GM19452 (cell line): ENCODE measurements around the gene ECM2.

ENCODE experiments used
- ATAC-seq: cut with Tn5 transposase; IDR thresholded peaks from one replicate; pipeline ENCODE4 v1.9.1; 2021; ENCODE audit not compliant: unreplicated experiment

The ECM2 gene

DNA sequence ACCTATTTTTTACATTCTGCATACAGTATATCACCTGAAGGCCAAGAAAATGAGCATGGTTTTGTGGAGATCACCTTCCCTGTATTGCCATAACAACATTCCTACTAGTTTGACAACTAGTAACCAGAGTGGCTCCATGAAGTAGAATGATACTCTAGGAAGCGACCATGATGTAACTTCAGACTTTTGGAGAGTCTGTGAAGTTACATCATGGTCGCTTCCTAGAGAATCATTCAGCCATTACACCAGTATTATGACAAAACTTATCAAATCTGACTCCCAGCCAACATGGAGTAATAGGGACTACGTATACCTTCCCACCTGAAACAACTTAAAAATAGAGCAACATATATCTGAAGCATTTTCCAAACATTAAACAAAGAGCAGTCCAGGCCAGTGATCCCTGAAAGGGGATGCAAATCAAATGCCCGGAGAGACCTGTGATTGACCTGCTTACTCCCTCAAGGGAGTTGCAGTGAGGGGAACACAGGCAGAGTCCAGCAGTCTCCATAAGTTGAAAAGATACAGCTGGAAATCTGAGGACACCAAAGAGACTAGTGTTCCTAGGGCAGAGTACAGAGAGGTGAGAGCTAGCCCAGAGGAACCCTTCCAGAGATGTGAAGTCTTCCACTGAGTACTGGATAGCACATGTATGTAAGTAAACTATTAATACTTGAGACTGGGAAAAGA lies 7.8 kb downstream of the ECM2 start:
- no peak for ATAC-seq

DNA sequence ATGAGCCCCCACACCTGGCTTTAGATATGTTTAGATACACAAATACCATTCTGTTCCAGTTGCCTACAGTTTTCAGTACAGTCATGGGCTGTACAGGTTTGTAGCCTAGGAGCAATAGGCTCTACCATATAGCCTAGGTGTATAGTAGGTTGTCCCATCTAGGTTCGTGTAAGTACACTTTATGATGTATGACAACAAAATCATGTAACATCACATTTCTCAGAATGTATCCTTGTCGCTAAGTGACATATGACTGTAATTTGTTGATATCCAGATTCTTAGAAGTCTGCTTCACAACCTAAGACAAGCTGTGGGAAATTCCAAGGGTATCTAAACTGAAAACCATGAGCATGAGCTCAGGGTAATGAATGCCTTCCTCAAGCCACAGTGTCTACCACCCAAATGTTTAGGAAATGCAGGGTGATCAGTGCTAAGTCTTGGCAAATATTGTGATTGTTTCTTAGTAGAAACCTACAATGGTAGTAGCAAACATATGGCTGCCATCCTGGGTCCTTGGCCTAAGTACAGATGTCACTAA lies 8.4 kb downstream of the ECM2 start:
- ATAC-seq, result no peak

DNA sequence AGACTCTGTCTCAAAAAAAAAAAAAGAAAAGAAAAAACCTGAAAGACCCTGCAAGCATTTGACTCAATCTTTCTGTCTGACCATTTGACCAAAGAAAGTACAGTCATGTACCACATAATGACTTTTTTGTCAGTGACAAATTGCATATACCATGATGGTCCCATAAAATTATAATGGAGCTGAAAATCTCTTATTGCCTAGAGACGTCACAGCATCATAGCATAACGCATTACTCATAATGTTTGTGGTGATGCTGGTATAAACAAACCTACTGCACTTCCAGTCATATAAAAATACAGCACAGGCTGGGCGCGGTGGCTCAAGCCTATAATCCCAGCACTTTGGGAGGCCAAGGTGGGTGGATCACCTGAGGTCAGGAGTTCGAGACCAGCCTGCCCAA lies 10.5 kb downstream of the ECM2 start:
- ATAC-seq, result no peak

DNA sequence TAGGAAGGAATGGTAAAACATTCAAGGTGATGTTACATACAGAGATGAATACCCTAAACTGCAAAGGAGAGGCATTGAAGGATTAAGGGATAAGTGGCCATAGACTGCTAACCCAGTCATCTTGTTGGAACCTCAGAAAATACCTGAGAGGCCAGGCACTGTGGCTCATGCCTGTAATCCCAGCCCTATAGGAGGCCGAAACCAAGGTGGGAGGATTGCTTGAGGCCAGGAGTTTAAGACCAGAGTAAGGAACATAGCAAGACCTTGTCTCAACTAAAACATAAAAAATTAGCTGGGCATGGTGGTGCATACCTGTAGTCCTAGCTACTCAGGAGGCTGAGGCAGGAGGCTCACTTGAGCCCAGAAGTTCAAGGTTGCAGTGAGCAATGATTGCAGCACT lies 10.9 kb downstream of the ECM2 start:
- ATAC-seq, result no peak

DNA sequence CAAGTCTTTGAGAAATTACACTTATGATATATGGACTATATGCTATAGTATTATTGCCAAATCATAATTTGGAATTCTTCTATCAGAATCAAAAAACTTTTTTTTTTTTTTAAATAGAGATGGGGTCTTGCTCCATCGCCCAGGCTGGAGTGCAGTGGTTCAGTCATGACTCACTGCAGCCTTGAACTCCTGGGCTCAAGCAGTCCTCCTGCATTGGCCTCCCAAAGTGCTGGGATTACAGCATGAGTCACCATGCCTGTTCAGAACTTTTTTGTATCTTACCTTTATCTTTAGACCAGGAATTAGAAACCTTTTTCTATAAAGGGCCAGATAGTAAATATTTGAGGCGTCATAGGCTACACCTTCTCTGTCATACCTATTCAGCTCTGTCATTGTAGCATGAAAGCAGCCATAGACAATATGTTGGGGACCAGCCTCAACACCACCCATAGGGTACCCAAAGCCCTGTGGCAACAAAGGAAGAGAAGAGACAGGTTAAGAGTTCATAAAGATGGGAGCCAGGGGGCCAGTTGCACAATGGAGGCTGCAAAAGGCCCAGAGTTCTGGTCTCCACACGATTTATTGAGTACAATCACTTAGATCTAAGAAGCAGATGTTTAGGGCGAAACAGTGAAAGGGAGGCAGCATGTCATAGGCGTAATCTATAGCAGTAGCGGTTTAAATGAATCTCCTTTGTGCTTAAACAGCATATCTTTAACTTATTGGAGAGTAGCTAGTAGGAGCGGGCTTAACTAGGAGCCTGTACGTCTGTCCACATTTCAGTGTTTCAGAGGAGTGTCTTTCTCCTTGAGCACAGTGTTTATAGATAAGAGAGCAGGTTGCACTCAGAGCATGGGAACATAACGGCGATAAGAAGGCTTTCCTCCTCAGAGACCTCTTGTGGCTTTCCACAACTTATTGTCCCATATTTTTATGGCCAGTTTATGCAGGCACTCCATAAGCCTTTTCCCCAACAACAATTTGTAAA lies 12.5 kb downstream of the ECM2 start:
- no peak for ATAC-seq

DNA sequence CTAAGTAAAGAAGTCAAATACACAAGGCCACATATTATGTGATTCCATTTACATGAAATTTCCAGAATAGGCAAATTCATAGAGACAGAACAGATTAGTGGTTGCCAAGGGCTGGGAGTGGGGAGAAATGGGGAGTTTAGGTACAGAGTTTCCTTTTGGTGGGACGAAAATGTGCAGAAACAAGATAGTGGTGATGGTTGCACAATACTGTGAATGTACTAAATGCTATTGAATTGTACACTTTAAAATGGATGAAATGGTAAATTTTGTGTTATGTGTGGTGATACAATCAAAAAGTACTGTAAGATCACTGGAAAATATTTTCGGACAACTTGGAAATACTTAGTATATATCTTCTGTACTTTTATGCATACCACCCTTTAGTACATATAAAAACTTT lies 15.0 kb downstream of the ECM2 start:
- ATAC-seq, result no peak

DNA sequence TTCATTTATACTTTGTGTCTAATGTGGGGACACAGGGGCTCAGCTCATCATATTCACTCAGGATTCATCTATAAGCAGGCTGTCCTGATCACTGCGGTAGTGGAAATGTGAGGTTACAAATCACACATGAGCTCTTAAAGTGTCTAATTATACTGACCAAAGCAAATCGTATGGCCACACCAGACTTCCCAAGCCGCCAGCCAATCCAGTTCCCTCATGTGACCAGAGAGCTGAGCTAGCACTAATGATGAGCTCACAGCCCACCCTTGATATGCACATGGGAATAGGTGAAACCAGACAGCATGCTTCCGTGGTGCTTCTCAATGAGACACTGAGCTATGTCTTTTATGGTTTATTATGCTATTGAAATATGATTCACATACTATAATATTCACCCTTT lies 17.6 kb downstream of the ECM2 start:
- no peak for ATAC-seq

DNA sequence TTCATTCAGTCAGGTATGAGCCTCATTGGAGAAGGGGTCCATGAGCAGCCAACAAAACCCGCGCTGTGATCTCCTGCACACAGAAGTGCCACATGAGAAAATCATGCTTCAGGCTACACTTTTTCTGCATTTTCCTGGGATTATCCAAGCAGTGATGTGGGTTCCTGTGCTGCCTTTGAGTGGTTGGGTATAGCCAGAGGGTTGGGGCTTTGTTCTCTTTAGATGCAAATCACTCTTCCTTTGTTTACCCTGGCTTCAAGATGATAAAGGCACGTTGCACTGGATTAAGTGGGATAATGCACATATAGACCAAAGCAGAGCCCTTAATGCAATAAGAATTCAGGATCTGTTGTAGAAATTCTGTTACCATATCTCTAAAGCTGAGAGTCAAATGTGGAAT lies 18.7 kb downstream of the ECM2 start:
- ATAC-seq, result no peak

DNA sequence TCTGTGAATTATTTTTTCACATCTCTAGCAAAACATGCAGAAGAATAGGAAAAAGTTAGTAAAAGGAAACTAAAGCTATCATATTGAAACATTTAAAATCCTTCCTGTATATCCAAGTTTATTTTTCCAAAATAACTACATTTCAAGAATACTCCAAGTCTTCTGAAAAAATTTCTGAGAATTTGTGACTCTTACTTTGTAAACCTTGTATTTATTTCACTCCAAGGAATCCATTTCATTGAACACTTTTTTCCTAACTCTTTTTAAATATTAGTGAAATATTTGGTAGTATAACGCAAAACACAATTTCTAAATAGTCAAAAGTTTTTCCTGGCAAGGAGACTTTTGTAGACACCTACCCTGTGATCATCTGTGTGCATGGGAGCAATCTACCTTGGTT lies 19.3 kb downstream of the ECM2 start:
- no peak for ATAC-seq

DNA sequence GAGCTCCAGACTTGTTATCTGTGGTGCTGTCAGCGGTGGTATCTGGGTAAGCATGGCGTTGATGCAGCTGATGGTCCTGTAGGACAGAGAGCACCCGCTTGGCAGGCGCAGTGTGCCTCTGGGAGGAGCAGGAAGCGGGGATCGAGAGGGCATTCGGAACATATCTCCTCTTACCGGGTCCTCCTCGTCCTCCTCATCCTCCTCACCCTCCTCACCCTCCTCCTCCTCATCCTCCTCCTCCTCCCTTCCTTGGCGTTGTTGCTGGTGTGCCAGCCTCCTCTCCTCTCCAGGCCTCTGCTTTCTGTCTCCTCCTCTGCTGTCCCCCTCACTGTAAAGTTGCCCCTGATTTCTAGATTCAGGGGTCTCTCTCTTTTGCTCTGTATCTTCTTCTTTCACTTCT lies 21.2 kb downstream of the ECM2 start:
- no peak for ATAC-seq

DNA sequence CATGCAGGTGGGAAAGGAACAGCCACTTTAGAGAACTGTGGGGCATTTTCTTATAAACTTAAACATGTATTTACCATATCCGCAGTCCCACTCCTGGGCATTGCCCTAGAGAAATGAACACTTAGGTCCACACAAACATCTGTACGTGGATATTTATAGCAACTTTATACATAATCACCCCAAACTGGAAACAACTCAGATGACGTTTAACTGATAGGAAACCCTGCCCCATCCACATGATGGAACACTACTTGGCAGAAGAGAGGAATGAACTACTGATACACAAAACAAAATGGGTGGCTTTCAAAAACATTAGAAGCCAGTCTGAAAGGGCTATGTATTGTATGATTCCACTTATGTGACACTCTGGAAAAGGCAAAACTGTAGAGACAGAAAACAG lies 22.4 kb downstream of the ECM2 start:
- no peak for ATAC-seq

DNA sequence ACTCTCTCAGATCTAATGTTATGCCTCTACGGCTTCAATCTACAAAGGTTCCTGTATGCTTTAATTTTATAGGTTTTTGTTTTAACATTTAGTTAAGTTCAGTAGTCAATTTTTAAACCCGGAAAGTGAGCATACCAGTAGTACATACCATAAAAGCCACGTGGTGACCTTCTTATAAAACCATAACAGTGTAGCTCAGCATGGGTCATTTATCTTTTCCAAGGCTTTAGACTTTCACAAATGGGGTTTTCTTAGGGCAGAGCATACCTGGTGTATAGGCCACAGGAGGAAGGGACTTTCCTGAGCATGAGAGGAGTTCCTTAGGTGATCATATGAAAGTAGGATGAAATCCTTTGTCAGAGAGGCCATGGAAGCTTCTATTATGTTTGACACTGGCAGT lies 23.2 kb downstream of the ECM2 start:
- no peak for ATAC-seq

DNA sequence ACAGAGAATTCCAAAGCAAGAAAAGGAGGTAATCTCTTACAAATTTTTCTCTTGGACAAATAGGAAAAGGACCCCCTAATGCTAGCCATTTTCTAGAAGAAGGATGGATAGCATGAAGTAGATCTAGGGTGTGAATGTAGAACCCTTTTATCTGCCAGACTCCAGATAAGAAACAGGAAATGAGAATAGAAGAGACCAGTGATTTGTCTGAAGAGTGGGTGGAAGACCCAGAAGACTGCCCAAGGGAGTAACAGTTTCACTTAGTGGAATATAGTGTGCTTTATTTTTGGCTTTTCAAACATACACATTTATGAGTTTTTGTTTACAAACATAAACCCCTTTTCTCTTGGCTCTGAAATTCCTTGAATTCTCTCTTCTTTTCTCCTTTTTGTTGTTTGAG lies 25.0 kb downstream of the ECM2 start:
- ATAC-seq, result no peak

DNA sequence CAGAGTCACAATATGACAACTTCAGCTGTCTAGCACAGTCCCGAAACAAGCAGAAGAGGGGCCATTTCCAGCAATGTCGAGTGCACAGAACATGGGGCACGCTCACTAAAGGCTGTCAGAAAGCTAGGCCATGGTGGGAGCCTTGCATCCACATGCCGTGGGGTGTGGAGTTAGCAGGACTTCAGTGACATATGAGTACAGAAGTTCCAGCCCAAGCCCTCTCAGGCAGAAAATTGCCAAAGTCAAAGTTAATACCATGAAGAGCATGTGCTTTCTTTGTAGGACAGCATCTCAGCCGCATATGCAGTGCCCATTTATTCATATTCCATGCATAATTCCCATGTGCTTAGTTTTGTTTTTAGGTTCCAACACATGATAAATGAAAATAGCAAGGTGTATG lies 26.7 kb downstream of the ECM2 start:
- no peak for ATAC-seq

DNA sequence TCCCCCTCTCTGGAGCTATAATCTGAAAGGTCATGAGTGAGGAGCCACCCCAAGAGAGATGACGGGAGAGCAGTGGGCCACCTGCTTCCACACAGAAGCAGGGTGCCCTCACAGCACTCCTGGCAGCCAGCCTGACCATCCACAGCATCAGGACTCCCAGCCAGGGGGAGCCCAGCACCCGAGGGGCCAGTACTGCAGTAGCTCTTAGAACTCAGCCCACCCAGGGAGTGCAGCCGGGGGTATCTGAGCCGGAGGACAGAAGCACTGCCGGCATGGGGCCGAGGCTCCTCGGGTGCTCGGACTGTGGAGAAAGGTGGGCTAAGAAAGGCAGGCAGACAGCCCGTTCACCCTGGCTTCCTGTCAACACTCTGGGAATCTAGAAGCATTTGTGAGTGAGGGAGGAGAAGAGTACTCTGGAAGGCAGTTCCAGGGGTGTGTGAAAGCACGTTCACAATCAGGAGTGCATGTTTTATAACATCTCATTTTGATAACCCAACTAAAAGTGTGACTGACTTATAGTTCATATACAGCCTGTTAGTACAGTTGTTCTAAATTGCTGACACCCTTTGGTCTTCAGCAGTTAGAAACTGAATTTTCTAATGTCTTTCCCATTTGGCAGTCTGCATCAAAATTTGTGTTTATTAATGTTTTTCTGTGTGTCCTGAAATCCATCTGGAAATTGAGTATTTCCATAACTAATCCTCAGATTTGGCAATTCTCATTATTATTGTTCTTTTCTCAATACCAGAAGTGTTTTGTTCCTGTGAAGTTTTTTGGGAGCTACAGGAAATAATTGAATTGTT lies 27.6 kb downstream of the ECM2 start:
- ATAC-seq, result no peak

DNA sequence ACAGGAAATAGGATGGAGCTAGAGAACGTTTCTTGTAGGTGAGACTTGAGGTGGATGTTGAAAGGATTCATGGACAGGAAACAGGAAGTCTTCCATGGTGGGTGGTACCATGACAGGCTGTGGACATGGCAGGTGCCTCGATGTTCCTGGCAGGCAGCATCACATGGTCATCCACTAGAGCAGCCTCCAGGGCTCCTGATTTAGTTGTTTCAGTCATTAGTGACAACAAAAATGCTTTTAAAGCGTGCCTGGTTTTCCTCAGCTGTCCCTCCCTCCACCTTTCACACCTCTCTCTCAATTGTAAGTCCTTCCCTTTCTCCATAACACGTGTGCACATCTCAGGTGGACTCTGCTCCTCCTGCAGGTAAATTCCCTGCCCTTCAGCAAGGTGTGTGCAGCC lies 28.3 kb downstream of the ECM2 start:
- no peak for ATAC-seq

DNA sequence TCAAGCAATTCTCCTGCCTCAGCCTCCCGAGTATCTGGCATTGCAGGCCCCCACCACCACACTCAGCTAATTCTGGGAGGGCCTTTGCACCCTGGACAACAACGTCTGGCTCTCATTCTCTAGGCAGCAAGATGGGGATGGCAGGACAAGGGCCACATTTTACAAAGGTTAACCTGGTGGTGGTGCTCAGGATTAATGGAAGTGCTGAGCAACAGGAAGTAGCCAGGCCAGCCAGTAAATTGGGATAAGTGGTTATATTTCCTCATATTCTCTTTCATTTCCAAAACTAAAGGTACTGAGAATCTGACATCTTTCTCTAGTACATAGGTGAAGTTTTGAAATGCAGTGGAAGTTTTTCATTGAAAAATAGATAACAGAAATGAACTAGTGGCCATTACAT lies 28.8 kb downstream of the ECM2 start:
- no peak for ATAC-seq

DNA sequence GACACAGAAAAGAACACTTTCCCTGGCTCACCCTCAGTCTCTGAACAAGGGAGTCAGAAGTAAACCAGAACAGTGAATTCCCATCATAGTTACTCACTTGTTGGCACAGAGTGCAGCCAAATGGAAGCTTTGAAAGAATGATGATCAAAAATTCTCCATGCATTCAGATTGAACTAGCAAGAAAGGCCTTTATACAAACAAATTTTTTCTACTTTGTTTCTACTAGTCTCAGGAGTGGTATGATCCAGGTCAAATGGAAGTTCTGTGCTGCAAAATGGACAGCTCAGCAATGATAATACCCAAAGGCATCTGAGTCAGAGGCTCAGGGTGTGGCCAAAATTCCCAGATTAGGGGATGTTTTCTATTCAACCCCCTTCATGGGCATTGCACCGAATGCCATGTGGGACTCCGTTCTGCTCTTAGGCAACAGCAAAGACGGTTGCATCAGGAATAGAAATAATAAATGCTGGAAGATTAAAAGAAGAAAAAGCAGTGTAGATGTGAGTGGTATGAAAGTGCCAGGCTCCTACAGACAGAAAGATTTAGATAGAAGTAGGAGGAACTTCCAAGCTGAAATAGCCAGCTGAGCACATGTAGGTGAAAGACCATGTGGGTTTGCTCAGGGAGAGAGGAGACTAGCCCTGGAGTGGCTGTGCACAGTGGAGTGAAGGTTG lies 29.5 kb downstream of the ECM2 start:
- ATAC-seq, result no peak

DNA sequence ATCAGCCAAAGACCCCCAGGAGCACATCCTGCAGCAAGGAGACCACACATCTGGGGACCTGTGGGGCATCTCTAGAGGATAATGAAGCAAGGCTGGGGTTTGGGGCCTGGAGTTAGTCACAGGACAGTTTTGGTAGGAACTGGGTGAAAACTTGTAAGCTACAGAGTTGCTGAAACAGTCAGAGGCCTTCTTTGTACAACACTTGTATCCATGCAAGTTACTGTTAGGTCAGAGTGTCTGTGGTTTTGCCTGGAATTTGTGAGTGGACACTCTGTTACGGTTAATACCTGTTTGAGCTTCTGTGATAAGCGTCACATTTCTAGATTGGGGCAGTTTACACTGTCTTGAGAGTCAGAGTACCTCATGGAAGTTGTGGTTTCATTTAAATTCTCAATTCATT lies 30.9 kb downstream of the ECM2 start:
- ATAC-seq, result no peak

DNA sequence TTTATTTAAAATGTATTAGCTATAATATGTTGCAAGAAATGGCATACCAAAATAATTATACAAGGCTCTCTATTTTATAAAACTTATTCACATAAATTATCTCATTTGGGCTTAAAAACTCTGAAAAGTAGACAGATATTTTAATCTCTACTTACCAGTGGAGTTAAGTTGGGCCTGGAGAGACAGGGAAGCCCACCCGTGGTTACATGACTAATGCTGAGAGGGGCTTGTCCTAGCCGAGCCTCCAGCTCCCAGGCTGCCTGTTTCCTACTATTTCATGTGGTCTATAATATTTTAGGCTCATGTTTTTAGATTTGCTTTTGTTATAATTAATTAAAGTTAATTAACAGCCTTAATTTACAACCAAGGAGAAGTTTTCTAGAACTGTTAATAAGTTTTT lies 32.6 kb downstream of the ECM2 start:
- no peak for ATAC-seq
